ENCODE data around the gene SLC15A2.

Gene SLC15A2

GRCh38 chr3:121980450-121980796 lies 86.2 kb downstream of the SLC15A2 start:
- DNase-seq: no peak

- no peak for DNase-seq
Measured at GRCh38 chr3:121981473-121981872, 87.3 kb downstream of the SLC15A2 start.

GRCh38 chr3:121985846-121986245 lies 91.6 kb downstream of the SLC15A2 start:
- DNase-seq: no peak

- no peak for DNase-seq
Measured at GRCh38 chr3:121988146-121988545, 93.9 kb downstream of the SLC15A2 start.

DNA sequence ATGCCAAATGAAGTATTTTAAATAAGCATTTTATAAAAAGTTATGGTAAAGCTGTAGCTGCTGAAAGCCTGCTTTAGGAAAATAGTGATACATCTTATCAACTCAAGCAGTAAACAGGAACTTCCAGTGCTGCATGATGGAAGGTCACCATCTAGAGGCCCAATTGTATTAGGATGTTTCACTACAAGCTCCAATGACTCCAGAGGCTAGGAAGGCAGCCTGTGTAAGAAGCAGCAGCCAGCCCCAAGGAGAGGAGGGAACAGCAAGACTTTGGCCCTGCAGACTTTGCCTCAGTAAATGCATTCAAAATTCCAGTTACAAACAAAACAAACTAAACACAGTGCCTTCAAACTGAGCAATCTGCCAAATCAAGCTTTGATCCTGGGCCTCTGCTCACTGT lies 95.7 kb downstream of the SLC15A2 start:
- DNase-seq: no peak

- DNase-seq: no peak
Measured at GRCh38 chr3:121992601-121993560, 98.7 kb downstream of the SLC15A2 start.
